GM12878 (cell line): ENCODE measurements around the gene POLN.

ENCODE experiments used
- CBX5 ChIP-seq: sonication (generic); IDR thresholded peaks from 2 replicates; pipeline ENCODE4 v1.6.1; 2016; ENCODE audit warnings: low read depth, moderate library complexity, mild to moderate bottlenecking, inconsistent platforms
- CHD2 ChIP-seq: IDR thresholded peaks from 2 replicates; pipeline ENCODE4 v1.6.1; 2011; ENCODE audit warnings: low read depth, low read length, improper control_type of control experiment, borderline replicate concordance
- CREM ChIP-seq: IDR thresholded peaks from 2 replicates; pipeline ENCODE4 v1.6.1; 2014; ENCODE audit warnings: antibody characterized with exemption, low read depth
- EGR1 ChIP-seq, 2 experiments: IDR thresholded peaks; 1 replicate in 1 of 2; 2 replicates in 1 of 2; pipeline ENCODE4 v1.6.1; 2011 to 2012; ENCODE audit warnings: low read depth in 2 of 2, low read length in 2 of 2, borderline replicate concordance in 1 of 2, mild to moderate bottlenecking in 1 of 2, moderate library complexity in 1 of 2
- EP300 ChIP-seq, 2 experiments: fragments of 150-350 bp in 1 of 2; IDR thresholded peaks; 2 replicates each; pipeline ENCODE4 v1.6.1; 2011 to 2012; ENCODE audit warnings: low read depth in 2 of 2, low read length in 2 of 2, borderline replicate concordance in 1 of 2, improper control_type of control experiment in 1 of 2, inconsistent platforms in 1 of 2; ENCODE audit not compliant: control insufficient read depth in 1 of 2
- FOXK2 ChIP-seq: fragments of 450-650 bp; IDR thresholded peaks from 2 replicates; pipeline ENCODE4 v1.6.1; 2017; ENCODE audit warnings: mild to moderate bottlenecking, moderate library complexity
- NFYB ChIP-seq: IDR thresholded peaks from 2 replicates; pipeline ENCODE4 v1.6.1; 2011; ENCODE audit warnings: low read depth, mild to moderate bottlenecking, low read length, improper control_type of control experiment, moderate library complexity; ENCODE audit not compliant: insufficient read depth
- POLR2A ChIP-seq: IDR thresholded peaks from 2 replicates; pipeline ENCODE4 v1.6.1; 2011; ENCODE audit warnings: low read depth, mild to moderate bottlenecking, low read length
- RAD21 ChIP-seq: IDR thresholded peaks from 2 replicates; pipeline ENCODE4 v1.6.1; 2011; ENCODE audit warnings: mild to moderate bottlenecking, low read depth, low read length, moderate library complexity; ENCODE audit not compliant: insufficient read depth
- RUNX3 ChIP-seq: IDR thresholded peaks from 2 replicates; pipeline ENCODE4 v1.6.1; 2012; ENCODE audit warnings: low read length, inconsistent platforms
- SP1 ChIP-seq: IDR thresholded peaks from one replicate; pipeline ENCODE4 v1.6.1; 2011; ENCODE audit warnings: low read depth, low read length
- TARDBP ChIP-seq: IDR thresholded peaks from 2 replicates; pipeline ENCODE4 v1.6.1; 2016; ENCODE audit warnings: borderline replicate concordance
- TF ChIP-seq, protein P1 (sequence below), 3 experiments: IDR thresholded peaks in 2 of 3; conservative IDR thresholded peaks in 1 of 3; 2 replicates each; pipeline ENCODE4 v1.5.1; 2011; ENCODE audit warnings: low read depth in 3 of 3, low read length in 3 of 3, mild to moderate bottlenecking in 3 of 3, control low read depth in 2 of 3, moderate library complexity in 2 of 3, inconsistent platforms in 1 of 3, mixed read lengths in 1 of 3; ENCODE audit not compliant: control insufficient read depth in 2 of 3, insufficient read depth in 1 of 3; ENCODE audit errors: extremely low read depth in 1 of 3

DNA sequence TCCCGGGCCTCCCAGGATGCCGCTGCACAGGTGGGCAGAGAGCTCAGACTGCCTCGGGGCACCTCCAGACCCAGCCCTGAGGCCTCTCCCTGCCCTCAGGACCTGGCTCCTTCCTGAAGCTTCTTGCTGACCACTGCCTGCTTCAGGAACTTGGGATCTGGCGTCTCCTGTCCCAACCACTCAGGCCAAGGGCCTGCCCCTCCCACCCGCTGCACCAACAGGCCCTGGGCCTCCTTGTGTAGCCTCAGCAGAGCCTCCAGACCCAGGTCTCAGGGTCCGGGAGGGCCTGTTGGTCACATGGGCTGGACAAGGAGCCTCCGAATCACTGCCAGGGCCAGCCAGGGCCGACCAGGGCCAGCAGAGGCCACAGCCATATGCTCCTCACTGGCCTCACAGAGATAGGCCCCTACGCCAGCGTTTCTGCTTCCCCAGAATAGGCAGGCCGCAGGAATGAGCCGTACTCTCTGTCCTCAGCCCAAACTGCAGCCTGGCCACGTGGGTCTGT, 17.2 kb upstream of the POLN start:
- TF ChIP-seq CHD2 (no peak), RUNX3 (no peak), POLR2A (no peak), SP1 (no peak), EP300 (IDR thresholded peaks at IDR 0.05; ENCODE audit: borderline replicate concordance in 1 of 2, control insufficient read depth in 1 of 2, low read depth in 2 of 2, low read length in 2 of 2) (no peak), RAD21 (no peak), EGR1 (IDR thresholded peaks at IDR 0.05; ENCODE audit: borderline replicate concordance in 1 of 2, low read depth in 2 of 2, low read length in 2 of 2) (no peak), TARDBP (no peak), FOXK2 (no peak), NFYB (no peak), CBX5 (no peak), CREM (no peak)
- TF ChIP-seq, protein P1, sequence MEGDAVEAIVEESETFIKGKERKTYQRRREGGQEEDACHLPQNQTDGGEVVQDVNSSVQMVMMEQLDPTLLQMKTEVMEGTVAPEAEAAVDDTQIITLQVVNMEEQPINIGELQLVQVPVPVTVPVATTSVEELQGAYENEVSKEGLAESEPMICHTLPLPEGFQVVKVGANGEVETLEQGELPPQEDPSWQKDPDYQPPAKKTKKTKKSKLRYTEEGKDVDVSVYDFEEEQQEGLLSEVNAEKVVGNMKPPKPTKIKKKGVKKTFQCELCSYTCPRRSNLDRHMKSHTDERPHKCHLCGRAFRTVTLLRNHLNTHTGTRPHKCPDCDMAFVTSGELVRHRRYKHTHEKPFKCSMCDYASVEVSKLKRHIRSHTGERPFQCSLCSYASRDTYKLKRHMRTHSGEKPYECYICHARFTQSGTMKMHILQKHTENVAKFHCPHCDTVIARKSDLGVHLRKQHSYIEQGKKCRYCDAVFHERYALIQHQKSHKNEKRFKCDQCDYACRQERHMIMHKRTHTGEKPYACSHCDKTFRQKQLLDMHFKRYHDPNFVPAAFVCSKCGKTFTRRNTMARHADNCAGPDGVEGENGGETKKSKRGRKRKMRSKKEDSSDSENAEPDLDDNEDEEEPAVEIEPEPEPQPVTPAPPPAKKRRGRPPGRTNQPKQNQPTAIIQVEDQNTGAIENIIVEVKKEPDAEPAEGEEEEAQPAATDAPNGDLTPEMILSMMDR (IDR thresholded peaks at IDR 0.05 in 2 of 3, conservative IDR thresholded peaks at IDR 0.05 in 1 of 3; ENCODE audit: control insufficient read depth in 2 of 3, extremely low read depth in 1 of 3, insufficient read depth in 1 of 3, low read depth in 3 of 3, low read length in 3 of 3), result no peak
